NCI-H128 (cell line): ENCODE results near the gene SNRNP35.
"Not testable (repeated sequence)": the region's sequence is repeated elsewhere in the genome, so short reads cannot be mapped to it uniquely, and the experiment has no call there.

Experiments
- DNase-seq: peaks from one replicate; lab custom pipeline; 2025; ENCODE audit not compliant: unreplicated experiment; lab: John Stamatoyannopoulos, UW

SNRNP35 gene

GRCh38 chr12:123449249-123449733 lies 8.6 kb upstream of the SNRNP35 start:
- DNase-seq, result no peak

DNA sequence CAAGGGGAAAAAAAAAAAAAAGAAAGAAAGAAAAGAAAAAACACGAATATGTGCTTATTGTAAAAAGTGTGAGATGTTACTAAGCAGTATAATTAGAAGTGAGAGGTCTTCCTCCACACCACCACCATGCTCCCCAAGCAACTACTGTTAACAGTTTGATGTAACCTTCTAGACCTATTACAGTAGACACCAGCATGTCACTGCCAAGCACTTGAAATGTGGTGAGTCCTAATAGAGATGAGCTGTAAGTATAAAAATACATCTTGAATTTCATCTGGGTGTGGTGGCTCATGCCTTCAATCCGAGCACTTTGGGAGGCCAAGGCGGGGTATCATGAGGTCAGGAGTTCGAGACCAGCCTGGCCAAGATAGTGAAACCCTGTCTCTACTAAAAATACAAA lies 8.1 kb upstream of the SNRNP35 start:
- no peak for DNase-seq

GRCh38 chr12:123450636-123451035 lies 7.3 kb upstream of the SNRNP35 start:
- no peak for DNase-seq

DNA sequence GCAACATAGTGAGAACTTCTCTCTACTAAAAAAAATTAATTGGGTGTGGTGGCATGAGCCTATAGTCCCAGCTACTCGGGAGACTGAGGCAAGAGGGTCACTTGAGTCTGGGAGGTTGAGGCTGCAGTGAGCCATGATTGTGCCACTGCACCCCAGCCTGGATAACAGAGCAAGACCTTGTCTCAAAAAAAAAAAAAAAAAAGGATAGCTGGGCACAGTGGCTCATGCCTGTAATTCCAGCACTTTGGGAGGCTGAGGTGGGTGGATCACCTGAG lies 5.7 kb upstream of the SNRNP35 start:
- DNase-seq, result not testable (repeated sequence)

GRCh38 chr12:123453165-123453564 lies 4.8 kb upstream of the SNRNP35 start:
- DNase-seq, result no peak

GRCh38 chr12:123463174-123463573 lies 5.2 kb downstream of the SNRNP35 start:
- not testable (repeated sequence) for DNase-seq

DNA sequence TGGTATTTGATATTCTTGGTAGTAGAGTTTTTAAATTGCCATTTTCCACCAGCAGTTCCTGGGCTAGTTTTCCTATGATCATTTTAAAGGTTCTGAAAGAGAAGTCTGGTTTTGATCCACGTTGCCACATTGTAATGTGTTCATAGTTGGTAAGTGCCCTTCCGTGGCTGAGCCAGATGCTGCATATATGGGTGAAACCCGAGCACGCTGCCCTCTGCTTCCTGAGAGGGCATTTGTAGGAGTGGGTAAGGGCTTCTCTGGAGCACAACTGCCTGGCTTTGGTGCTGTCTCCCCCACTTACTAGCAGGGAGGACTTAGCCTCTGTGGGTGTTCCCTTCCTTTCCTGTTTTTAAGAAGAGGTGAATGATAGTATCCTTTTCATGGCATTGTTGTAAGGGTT lies 7.1 kb downstream of the SNRNP35 start:
- no peak for DNase-seq

GRCh38 chr12:123468786-123469185 lies 10.8 kb downstream of the SNRNP35 start:
- no peak for DNase-seq

GRCh38 chr12:123469978-123470377 lies 12.0 kb downstream of the SNRNP35 start:
- no peak for DNase-seq

DNA sequence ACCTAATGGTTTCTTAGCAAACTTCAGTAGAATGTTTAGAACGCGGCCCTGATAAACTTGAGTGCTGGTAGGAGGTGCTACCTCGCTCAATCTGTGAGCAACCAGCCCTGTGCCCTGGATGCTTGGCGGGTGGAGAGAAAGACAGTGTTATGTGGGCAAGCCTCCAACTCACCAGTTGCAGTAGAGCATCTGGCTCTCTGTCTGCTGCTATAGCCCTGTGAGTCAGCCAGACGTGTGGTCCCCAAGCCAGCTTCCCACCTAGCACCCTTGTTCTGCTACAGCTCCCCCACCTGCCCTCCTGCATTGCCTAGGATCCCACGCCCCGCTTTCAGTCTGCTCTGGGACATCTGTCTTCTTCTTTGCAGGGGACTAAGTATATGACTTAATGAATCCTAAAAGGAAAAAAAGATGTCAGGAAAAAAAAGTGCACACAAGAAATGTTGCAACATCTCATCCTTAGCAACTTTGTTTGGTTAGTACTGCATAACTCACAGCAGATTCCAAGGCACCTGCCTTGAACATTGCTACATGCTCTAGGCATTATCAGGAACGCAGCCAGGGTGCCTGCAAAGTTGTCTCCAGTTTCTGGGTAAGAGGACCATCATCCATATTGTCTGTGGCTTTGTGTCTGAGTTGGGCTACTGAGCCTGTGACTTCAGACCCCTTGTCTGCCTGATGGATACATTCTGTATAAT lies 13.6 kb downstream of the SNRNP35 start:
- no peak for DNase-seq

- no peak for DNase-seq
These were observed 14.5 kb downstream of the SNRNP35 start for GRCh38 chr12:123472438-123472849.

- DNase-seq, result no peak
These were observed 16.7 kb downstream of the SNRNP35 start for GRCh38 chr12:123474485-123475245.

- DNase-seq, result no peak
These were observed 17.3 kb downstream of the SNRNP35 start for GRCh38 chr12:123475246-123475703.

DNA sequence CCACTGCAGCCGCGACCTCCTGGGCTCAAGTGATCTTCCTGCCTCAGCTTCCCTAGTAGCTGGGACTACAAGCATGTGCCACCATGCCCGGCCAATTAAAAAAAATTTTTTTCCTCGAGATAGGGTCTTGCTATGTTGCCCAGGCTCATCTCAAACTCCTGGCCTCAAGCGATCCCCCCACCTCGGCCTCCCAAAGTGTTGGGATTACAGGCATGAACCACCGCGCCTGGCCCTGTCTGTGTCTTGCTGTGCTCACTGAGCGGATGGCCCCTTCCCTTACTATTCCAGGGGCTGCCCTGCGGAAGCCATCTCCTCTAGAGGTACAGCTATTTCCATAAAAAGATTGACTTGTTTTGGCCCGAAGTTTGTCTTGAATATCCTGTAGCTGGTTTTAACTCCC lies 20.1 kb downstream of the SNRNP35 start:
- DNase-seq, result no peak

GRCh38 chr12:123478762-123479161 lies 20.8 kb downstream of the SNRNP35 start:
- DNase-seq, result no peak

GRCh38 chr12:123479442-123480180 lies 21.7 kb downstream of the SNRNP35 start:
- DNase-seq, result no peak

DNA sequence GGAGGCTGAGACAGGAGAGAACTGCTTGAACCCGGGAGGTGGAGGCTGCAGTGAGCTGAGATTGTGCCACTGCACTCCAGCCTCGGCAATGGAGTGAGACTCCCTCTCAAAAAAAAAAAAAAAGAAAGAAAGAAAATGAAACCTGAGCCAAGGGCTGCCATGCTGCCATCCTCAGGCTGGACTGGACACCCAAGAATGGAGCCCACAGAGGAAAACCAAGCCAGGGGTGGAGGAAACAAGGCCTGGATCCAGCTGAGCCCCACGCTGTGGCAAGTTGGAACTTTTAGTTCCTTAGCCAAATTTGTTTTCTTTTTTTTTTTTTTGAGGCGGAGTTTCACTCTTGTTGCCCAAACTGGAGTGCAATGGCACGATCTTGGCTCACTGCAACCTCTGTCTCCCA lies 23.3 kb downstream of the SNRNP35 start:
- not testable (repeated sequence) for DNase-seq

DNA sequence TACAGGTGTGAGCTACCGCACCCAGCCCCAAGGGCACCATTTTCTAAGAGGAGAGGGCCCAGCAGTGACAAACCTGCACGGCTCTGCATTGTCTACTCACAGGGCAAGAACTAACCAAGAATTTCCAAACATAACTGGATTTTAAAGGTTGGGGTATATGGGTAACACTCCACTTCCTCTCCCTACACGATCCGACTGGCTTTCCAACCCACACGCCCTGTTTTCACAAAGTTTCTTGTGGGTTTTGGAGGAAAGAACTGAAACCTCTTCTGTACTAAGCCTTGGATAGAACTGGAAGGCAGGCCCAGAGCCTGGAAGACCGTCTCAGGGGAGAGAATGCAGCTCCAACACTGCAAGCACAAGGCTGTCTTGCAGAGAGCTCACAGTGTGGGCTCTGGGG lies 24.9 kb downstream of the SNRNP35 start:
- no peak for DNase-seq

- no peak for DNase-seq
These were observed 25.8 kb downstream of the SNRNP35 start for GRCh38 chr12:123483602-123484248.

DNA sequence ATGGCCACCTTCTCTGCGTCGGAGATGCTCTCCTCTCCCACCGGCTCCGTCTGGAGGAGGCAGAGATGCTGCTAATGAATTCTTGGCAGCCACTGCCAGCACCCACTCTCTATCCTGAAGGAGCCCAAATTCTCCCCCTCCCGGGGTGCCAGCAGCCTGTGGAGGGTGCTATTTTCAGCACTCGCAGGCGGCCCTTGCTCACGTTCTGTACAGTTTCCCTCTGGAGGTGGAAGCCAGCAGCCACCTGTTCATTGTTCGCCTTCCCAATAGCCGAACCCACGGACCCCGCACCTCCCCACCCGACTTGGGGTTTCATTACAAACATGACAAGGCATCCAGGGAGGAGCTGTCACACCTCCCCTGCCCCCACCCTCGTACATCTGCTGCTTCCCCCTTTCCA lies 27.8 kb downstream of the SNRNP35 start:
- DNase-seq, result no peak

GRCh38 chr12:123487428-123487827 lies 29.5 kb downstream of the SNRNP35 start:
- no peak for DNase-seq
